Sigmoid colon (tissue), 3 donors: ENCODE results near the gene AGBL1.

ENCODE experiments used
- POLR2A ChIP-seq, 2 donors: fragments of 450-650 bp; IDR thresholded peaks; one replicate each; pipeline ENCODE4 v1.6.1; 2016; ENCODE audit warnings: antibody characterized with exemption in 2 of 2, mild to moderate bottlenecking in 2 of 2, moderate library complexity in 2 of 2
- TF ChIP-seq, protein P1 (sequence below), 4 experiments: fragments of 450-650 bp in 3 of 4; fragments of 200-600 bp in 1 of 4; IDR thresholded peaks; one replicate each; pipeline ENCODE4 v1.5.1; 2016 to 2019; ENCODE audit warnings: antibody characterized with exemption in 4 of 4, mild to moderate bottlenecking in 3 of 4, moderate library complexity in 2 of 4

DNA sequence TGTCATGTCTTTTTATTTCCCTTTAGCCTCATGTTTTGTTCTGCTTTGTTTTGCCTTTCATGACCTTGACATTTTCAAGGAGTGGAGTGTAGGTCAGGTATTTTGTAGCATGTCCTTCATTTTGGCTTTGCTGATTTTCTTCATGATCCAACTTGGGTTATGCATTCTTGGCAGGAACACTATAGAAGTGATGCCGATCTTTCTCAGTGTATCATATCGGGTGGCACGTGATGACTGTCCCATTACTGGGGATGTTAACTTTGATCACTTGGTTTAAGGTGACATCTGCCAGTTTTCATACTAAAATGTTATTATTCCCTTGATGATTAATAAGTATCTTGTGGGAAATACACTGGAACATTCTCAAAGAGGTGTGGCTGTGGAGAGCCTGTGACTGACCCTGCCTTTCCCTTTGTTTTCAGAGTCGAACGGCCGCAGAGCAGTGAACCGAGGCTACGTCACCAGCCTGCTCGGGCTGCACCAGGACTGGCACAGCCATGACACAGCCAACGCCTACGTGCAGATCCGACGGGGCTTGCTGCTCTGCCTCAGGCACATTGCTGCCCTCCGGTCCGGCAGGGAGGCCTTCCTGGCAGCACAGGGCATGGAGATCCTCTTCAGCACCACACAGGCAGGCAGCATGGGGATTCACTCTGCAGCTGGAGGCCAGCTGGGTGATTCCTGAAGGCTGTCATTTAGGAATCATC is 167.7 kb downstream of the AGBL1 start:
- TF ChIP-seq, protein P1, sequence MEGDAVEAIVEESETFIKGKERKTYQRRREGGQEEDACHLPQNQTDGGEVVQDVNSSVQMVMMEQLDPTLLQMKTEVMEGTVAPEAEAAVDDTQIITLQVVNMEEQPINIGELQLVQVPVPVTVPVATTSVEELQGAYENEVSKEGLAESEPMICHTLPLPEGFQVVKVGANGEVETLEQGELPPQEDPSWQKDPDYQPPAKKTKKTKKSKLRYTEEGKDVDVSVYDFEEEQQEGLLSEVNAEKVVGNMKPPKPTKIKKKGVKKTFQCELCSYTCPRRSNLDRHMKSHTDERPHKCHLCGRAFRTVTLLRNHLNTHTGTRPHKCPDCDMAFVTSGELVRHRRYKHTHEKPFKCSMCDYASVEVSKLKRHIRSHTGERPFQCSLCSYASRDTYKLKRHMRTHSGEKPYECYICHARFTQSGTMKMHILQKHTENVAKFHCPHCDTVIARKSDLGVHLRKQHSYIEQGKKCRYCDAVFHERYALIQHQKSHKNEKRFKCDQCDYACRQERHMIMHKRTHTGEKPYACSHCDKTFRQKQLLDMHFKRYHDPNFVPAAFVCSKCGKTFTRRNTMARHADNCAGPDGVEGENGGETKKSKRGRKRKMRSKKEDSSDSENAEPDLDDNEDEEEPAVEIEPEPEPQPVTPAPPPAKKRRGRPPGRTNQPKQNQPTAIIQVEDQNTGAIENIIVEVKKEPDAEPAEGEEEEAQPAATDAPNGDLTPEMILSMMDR (IDR thresholded peaks at IDR 0.05), result no peak
- TF ChIP-seq POLR2A (IDR thresholded peaks at IDR 0.05), result no peak
